Measurements from ENCODE around the gene DNAJB7. TPM values are rescaled to one million over a fixed set of nuclear protein-coding genes. Genes with fewer than 3 reads are reported as not detected.

Gene DNAJB7
- total and polyA plus RNA-seq, 2 donors (not counting 3 experiments of a cell fraction or from before 2014, with no cell fraction given), result not detected

- H3K27ac ChIP-seq (ENCODE audit: insufficient read depth, low read depth, low read length), result peak overlapping the region; percentile 93
- no peaks in the 10 kb centered on the region for H3K9me3 ChIP-seq (replicated peaks; ENCODE audit: control insufficient read depth, insufficient read depth, low read length)
- no peaks in the 10 kb centered on the region for H3K9me1 ChIP-seq (replicated peaks; ENCODE audit: control insufficient read depth, extremely low read depth, insufficient read depth, low read length)
- H3K4me2 ChIP-seq (ENCODE audit: insufficient read depth, low read length), result peak overlapping the region; percentile 95
- ChIA-PET CTCF (interaction anchor here (0.6 to 1.5 kb wide), 5 partner anchors 10 to 42 kb away, joined by 3 to 7 read pairs (median 3); partner anchors contain the start of gene SLC25A17), POLR2A (interaction anchor here (0.8 kb wide), 1 partner anchor 10 kb away, joined by 4 read pairs; no protein-coding TSS in a partner anchor)
- peaks cover under 1% of the 10 kb centered on the region for H4K20me1 ChIP-seq (replicated peaks; ENCODE audit: control insufficient read depth, extremely low read depth, insufficient read depth, low read length)
- H3K4me3 ChIP-seq (replicated peaks in 1 of 3; ENCODE audit: insufficient read depth in 1 of 3, low read depth in 1 of 3, low read length in 3 of 3), result peak overlapping the region; percentile 80 to 99 (median 94)
- FAIRE-seq, result no peak
- DNase-seq (ENCODE audit: low read depth, low spot score), result no peak
- H3K9ac ChIP-seq (replicated peaks; ENCODE audit: extremely low read depth, insufficient read depth, low read length), result peak overlapping the region; percentile 86
- TSS peak; percentile 83 for BruUV-seq (replicated peaks)
- H3K36me3 ChIP-seq (ENCODE audit: control insufficient read depth in 2 of 2, extremely low read depth in 1 of 2, insufficient read depth in 2 of 2, low read length in 2 of 2), result peaks cover 0 to 2% of the 10 kb centered on the region in 2 experiments
- peak overlapping the region; percentile 37 for H2AFZ ChIP-seq (ENCODE audit: low read depth, low read length)
- intact Hi-C loops (cut with micrococcal nuclease) (loop anchor here (2.0 kb wide), 2 partner anchors 39 to 41 kb away; partner anchors contain the start of gene SLC25A17), dilution Hi-C loops (cut with MboI; ENCODE audit: extremely low pct_ligation_motif_present, low sequenced_read_pairs) (no loop called here)
- peaks cover 27% of the 10 kb centered on the region for H3K4me1 ChIP-seq (ENCODE audit: control insufficient read depth, extremely low read depth, insufficient read depth, low read length)
- TF ChIP-seq MAX (IDR thresholded peaks at IDR 0.05; ENCODE audit: insufficient read depth, insufficient read length) (no peak), POLR2A (IDR thresholded peaks at IDR 0.05; ENCODE audit: low read depth, low read length) (no peak), POLR2AphosphoS5 (IDR thresholded peaks at IDR 0.05; ENCODE audit: insufficient read depth, low read depth, low read length) (no peak), GATA2 (IDR thresholded peaks at IDR 0.05; ENCODE audit: insufficient read depth, insufficient read length, low read depth, low read length) (no peak), JUN (IDR thresholded peaks at IDR 0.05; ENCODE audit: borderline replicate concordance, insufficient read depth, insufficient read length, low read depth) (no peak), CTCF (IDR thresholded peaks at IDR 0.05; ENCODE audit: extremely low read depth in 1 of 2, insufficient read depth in 1 of 2, low read depth in 1 of 2, low read length in 2 of 2) (no peak), MYC (IDR thresholded peaks at IDR 0.05; ENCODE audit: low read depth, low read length) (no peak), EZH2 (IDR thresholded peaks at IDR 0.05; ENCODE audit: borderline replicate concordance, low read depth, low read length, severe bottlenecking) (no peak), FOS (IDR thresholded peaks at IDR 0.05; ENCODE audit: borderline replicate concordance, insufficient read depth, low read length) (no peak)
- peaks cover 63% of the 10 kb centered on the region for H3K79me2 ChIP-seq (ENCODE audit: control insufficient read depth, insufficient read depth, low read length)
- H3K27me3 ChIP-seq (ENCODE audit: control insufficient read depth in 2 of 2, insufficient read depth in 2 of 2, low read length in 2 of 2), result no peaks in the 10 kb centered on the region
These were observed 4.5 kb downstream of the DNAJB7 start for GRCh38 chr22:40857309-40857855.
